Upper lobe of right lung (tissue), 1 donor: ENCODE data around the gene FAM193B. TPM values are rescaled to one million over a fixed set of nuclear protein-coding genes. Genes with fewer than 3 reads are reported as not detected.

Experiments
- ATAC-seq: fragments of 200-7000 bp; cut with Tn5 transposase; one replicate; pipeline ENCODE4 v1.9.1; 2020; ENCODE audit warnings: mild to moderate bottlenecking, moderate library complexity
- DNase-seq: peaks from one replicate; pipeline ENCODE4 v3.0.0-alpha.2; 2020
- H3K27ac ChIP-seq: fragments of 200-600 bp; one replicate; pipeline ENCODE4 v1.8.0; 2022
- H3K27me3 ChIP-seq: fragments of 200-600 bp; one replicate; pipeline ENCODE4 v1.8.0; 2022; ENCODE audit warnings: mild to moderate bottlenecking
- H3K36me3 ChIP-seq: fragments of 200-600 bp; one replicate; pipeline ENCODE4 v1.8.0; 2022
- H3K4me1 ChIP-seq: fragments of 200-600 bp; one replicate; pipeline ENCODE4 v1.8.0; 2022
- H3K4me3 ChIP-seq: fragments of 200-600 bp; one replicate; pipeline ENCODE4 v1.8.0; 2022; ENCODE audit warnings: mild to moderate bottlenecking
- H3K9me3 ChIP-seq: fragments of 200-600 bp; one replicate; pipeline ENCODE4 v1.8.0; 2022
- intact Hi-C: fragments of 100-400 bp; cut with DNase I; formaldehyde crosslinking; loops from one replicate; pipeline ENCODE4 v1.11.0; 2022
- total RNA-seq: library from RNA; stranded (reverse); fragmentation: NEBNext Ultra II Directional; extraction: Animal tissue kit (Norgen Biotek cat#: 25700); gene quantifications from one replicate; pipeline ENCODE4 v1.2.1, GENCODE V29; 2021
- TF ChIP-seq, protein P1 (sequence below): fragments of 200-600 bp; IDR thresholded peaks from one replicate; pipeline ENCODE4 v1.8.0; 2022; ENCODE audit warnings: antibody characterized with exemption
- donor health status: DM: no; HTN: yes; CAD: no; lungs with severe emphysema.

Gene FAM193B
- total RNA-seq, 1 donor from 2014 or later: 76.3 TPM

DNA sequence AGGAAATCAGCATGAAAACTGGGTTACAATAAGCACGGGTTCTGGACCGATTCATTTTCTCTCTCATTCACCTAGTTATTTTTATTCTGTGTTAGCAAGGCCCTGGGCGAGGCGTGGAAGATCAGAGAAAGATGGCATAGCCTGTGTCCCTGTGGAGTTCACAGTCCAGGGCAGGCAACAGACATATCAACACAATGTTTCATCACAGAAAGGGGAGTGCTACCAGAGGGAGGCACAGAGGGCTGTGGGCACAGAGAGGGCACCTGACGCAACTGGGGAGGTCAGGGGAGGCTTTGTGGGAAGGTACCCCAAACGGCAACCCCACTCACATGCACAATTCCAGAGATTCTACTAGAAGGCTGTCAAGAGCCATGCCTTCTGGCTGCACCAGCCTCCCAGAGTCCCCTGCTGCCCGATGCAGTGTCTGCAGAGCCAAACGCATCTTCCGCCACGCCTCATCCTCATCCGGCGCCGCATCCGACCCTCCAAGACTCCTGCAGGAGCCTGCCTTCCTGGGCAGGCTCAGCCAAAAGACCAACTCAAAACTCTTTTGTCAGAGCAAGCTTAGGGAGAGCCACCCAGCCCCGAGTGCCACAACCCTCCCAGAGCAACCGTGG lies 1.4 kb downstream of the FAM193B start:
- Histone ChIP-seq H3K27ac (peak overlapping the region; percentile 73), H3K9me3 (no peaks in the 10 kb centered on the region), H3K36me3 (peaks cover 21% of the 10 kb centered on the region), H3K27me3 (no peaks in the 10 kb centered on the region), H3K4me3 (peak overlapping the region; percentile 95), H3K4me1 (peaks cover 13% of the 10 kb centered on the region)
- DNase-seq (no peak), ATAC-seq (no peak)
- intact Hi-C loops: no loop called here
- TF ChIP-seq, protein P1, sequence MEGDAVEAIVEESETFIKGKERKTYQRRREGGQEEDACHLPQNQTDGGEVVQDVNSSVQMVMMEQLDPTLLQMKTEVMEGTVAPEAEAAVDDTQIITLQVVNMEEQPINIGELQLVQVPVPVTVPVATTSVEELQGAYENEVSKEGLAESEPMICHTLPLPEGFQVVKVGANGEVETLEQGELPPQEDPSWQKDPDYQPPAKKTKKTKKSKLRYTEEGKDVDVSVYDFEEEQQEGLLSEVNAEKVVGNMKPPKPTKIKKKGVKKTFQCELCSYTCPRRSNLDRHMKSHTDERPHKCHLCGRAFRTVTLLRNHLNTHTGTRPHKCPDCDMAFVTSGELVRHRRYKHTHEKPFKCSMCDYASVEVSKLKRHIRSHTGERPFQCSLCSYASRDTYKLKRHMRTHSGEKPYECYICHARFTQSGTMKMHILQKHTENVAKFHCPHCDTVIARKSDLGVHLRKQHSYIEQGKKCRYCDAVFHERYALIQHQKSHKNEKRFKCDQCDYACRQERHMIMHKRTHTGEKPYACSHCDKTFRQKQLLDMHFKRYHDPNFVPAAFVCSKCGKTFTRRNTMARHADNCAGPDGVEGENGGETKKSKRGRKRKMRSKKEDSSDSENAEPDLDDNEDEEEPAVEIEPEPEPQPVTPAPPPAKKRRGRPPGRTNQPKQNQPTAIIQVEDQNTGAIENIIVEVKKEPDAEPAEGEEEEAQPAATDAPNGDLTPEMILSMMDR: no peak

DNA sequence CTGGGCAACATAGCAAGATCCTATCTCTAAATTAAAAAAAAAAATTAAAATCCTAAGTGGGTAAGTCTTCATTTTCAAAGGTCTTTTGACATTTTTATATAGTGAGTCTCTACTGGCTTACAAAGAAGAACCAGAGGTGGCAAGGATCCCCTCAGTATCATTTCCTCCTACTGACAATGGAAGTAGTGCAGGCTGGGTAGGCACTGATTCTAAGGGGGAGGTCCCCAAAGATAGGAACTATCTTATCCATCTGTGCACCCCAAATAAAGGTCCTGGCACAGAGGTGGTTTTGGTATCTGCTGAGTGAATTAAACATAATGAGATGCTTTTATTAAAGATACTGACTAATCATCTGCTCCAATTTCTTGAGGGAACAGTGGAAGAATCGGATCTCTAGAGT lies 4.2 kb downstream of the FAM193B start:
- TF ChIP-seq, protein P1: no peak
- no peak overlapping the region for H3K27ac ChIP-seq
- intact Hi-C loops: no loop called here
- no peak overlapping the region for H3K4me3 ChIP-seq
- DNase-seq (no peak), ATAC-seq (no peak)
- H3K4me1 ChIP-seq: peaks cover 31% of the 10 kb centered on the region
- no peaks in the 10 kb centered on the region for H3K9me3 ChIP-seq
- no peaks in the 10 kb centered on the region for H3K27me3 ChIP-seq
- H3K36me3 ChIP-seq: peaks cover 21% of the 10 kb centered on the region

DNA sequence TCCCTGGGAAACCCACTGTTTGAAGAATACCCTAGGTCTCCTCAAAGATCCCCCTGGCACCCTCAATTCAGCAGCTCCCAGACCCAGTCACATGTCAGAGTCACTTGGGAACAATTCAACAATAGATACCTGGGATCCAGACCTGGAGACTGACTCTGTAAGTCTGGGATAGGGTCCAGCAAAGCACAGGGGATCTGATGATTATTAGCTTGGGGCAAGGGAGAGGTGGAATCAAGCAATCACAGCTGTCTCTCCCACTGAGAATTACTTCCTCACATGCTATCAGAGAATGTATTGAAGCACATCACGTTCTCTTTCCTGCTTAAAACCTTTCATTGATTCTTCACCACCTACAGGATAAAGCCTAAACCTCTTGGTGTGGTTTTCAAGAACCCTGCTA lies 5.9 kb downstream of the FAM193B start:
- Histone ChIP-seq H3K27ac (no peak overlapping the region), H3K4me3 (no peak overlapping the region), H3K4me1 (peaks cover 38% of the 10 kb centered on the region), H3K9me3 (no peaks in the 10 kb centered on the region), H3K36me3 (peaks cover 21% of the 10 kb centered on the region), H3K27me3 (no peaks in the 10 kb centered on the region)
- intact Hi-C loops: no loop called here
- TF ChIP-seq, protein P1: no peak
- DNase-seq (no peak), ATAC-seq (no peak)

DNA sequence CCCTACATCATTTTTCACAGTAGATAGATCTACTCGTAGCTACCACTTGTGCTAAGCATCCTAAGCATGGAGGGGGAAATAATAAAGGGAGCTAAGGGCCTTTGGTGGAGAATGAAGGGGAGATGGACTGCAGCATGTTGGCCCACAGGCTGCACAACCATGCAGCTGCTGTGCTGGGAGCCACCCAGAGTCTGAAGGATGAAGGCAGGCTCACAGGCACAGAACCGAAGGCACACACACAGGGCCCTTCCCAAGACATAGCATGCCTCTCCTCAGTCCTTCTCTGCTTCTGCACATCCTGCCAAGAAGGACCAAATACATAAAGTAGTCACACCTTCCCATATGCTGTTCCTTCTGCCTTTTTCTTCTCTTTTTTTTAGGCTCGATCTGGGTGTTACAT lies 6.6 kb downstream of the FAM193B start:
- intact Hi-C loops: no loop called here
- no peak overlapping the region for H3K27ac ChIP-seq
- no peaks in the 10 kb centered on the region for H3K9me3 ChIP-seq
- no peak for DNase-seq
- H3K4me1 ChIP-seq: peaks cover 30% of the 10 kb centered on the region
- no peak overlapping the region for H3K4me3 ChIP-seq
- peaks cover 21% of the 10 kb centered on the region for H3K36me3 ChIP-seq
- TF ChIP-seq, protein P1: no peak
- no peak for ATAC-seq
- H3K27me3 ChIP-seq: no peaks in the 10 kb centered on the region

- H3K27me3 ChIP-seq: no peaks in the 10 kb centered on the region
- H3K4me1 ChIP-seq: peaks cover 26% of the 10 kb centered on the region
- intact Hi-C loops: no loop called here
- DNase-seq (no peak), ATAC-seq (peak; percentile 81)
- H3K4me3 ChIP-seq: no peak overlapping the region
- peaks cover 21% of the 10 kb centered on the region for H3K36me3 ChIP-seq
- H3K27ac ChIP-seq: peak overlapping the region; percentile 65
- no peaks in the 10 kb centered on the region for H3K9me3 ChIP-seq
- TF ChIP-seq, protein P1: no peak
Measured at GRCh38 chr5:177546258-177546741, 8.1 kb downstream of the FAM193B start.
